ENCODE data around the gene RAPGEF4. TPM values are rescaled to one million over a fixed set of nuclear protein-coding genes. Genes with fewer than 3 reads are reported as not detected.

The RAPGEF4 gene
- under 0.01 TPM in 1 of 2 replicates, not detected in the other for total RNA-seq

DNA sequence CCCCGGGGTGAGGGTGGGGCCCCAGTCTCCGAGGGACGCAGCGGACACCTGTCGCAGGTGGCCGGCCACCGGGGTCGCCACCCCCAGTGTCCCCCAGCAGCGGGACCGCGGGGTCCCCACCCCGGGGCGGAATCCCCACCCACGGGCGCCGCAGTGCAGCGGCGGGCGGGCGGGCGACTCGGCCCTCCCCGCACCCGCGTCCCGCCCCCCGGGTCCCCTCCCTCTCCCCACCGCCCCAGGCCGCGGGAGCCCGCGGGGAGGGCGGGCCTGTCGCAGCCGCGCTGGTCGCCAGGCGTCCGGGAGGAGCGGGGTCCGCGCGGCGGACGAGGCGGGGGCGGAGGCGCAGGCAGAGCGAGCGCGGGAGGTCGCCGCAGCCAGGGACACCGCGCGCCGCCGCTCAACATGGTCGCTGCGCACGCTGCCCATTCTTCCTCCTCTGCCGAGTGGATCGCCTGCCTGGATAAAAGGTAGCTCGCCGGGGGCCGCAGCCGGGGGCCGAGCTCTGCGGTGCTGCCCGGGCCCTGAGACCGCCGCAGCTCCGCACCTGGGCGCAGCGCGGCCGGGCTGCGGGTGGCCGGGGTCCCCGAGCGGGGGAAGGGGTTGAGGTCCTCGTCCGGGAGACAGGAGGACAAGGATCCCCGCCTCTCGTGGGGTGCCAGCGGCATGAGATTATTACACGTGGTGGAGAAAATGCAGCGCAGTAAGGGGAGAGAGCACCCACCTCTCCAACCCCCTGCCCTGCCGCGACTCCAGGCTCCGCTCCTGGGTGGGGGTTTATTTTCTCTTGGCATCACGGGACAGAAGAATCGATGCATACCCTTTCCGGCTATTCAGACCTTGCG is at the start of gene RAPGEF4:
Gene RAPGEF4 (plus strand): TSS at position 264 of the 842 bp plus-strand sequence. CDS start 139 bp downstream, at position 403.

DNA sequence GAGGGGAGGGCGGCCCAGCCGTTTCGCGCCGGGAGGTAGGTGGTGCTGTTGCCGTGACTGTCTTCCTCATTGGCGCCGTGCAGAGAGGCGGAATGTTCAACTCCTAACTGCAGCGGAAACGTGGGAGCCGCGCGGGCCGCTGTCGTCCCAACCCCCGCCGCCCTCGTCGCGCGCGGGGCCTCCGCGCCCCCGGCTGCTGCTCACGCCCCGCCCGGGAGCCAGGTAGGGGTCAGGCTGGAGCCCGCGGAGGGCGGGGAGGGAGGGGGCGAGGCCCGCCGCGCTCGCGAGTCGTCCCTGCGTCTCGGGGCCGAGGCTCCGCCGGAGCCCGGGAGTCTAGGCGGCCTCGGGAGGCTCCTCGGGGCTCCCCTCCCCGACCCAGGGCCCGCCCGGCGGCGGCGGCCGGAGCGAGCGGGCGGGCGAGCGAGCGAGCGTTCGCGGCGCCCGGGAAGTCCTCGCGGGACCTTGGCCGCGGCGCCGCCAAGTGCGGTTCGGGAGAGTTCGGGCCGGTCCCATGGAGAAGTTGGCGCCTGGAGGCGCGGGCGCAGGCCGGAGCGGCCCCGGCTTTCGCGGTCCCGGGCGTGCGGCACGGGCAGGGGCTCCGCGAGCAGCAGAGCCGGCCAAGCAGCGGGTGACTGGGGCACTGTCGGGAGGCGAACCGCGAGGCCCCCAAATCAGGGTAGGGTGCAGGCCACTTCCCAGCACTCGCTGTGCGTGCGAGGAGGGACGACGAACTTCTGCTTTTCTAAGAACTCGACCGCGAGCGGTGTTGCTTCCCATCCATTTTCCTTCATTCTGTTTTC is 340.3 kb downstream of the RAPGEF4 start, which contains the start of gene MAP3K20:
Gene MAP3K20 (plus strand): TSS at position 66 of the 800 bp plus-strand sequence. CDS start 15,186 bp downstream, outside the sequence.

Small RNA genes lying within 50 kb of the gene (small RNA-seq; reads per million reads assigned to genes)
- gene RF01210: not detected

Other genes with a start within 250 kb of the RAPGEF4 start
- 13.2 and 16.4 TPM in 2 replicates for gene PDK1, start 179.8 kb upstream of the RAPGEF4 start, total RNA-seq